Tibial nerve (tissue), 4 donors: Measurements from ENCODE around the gene POLR3GL. TPM values are rescaled to one million over a fixed set of nuclear protein-coding genes. Genes with fewer than 3 reads are reported as not detected.

Experiments used
- DNase-seq, 2 donors: peaks; one replicate each; pipeline ENCODE4 v3.0.0-alpha.2; 2019; ENCODE audit warnings: low spot score in 2 of 2
- H3K27ac ChIP-seq, 4 donors: fragments of 200-600 bp; sonication (generic) in 3 of 4; one replicate each; pipeline ENCODE4 v1.5.1; 2017 to 2019; ENCODE audit warnings: mild to moderate bottlenecking in 1 of 4
- H3K27me3 ChIP-seq, 2 donors: fragments of 200-600 bp; sonication (generic) in 1 of 2; one replicate each; pipeline versions ENCODE4 v1.5.1 to v1.6.0; 2017 to 2019
- H3K36me3 ChIP-seq, 3 donors: fragments of 200-600 bp; sonication (generic); one replicate each; pipeline ENCODE4 v1.5.1; 2018 to 2019
- H3K4me1 ChIP-seq, 4 donors: fragments of 200-600 bp; sonication (generic) in 3 of 4; one replicate each; pipeline ENCODE4 v1.5.1; 2017 to 2019
- H3K4me3 ChIP-seq, 4 donors: fragments of 200-600 bp; sonication (generic) in 3 of 4; one replicate each; pipeline ENCODE4 v1.5.1; 2017 to 2019; ENCODE audit warnings: mild to moderate bottlenecking in 1 of 4, moderate library complexity in 1 of 4
- H3K9me3 ChIP-seq, 4 donors: fragments of 200-600 bp; sonication (generic) in 3 of 4; one replicate each; pipeline ENCODE4 v1.5.1; 2017 to 2019
- EP300 ChIP-seq, 2 donors: sonication (generic); formaldehyde crosslinking; IDR thresholded peaks; one replicate each; pipeline ENCODE4 v1.6.1; 2017; ENCODE audit warnings: antibody characterized with exemption in 2 of 2, mild to moderate bottlenecking in 1 of 2
- POLR2A ChIP-seq, 2 donors: fragments of 450-650 bp; IDR thresholded peaks; one replicate each; pipeline ENCODE4 v1.6.1; 2017; ENCODE audit warnings: antibody characterized with exemption in 2 of 2, mild to moderate bottlenecking in 2 of 2, moderate library complexity in 2 of 2
- WGBS, 2 donors: methylation state at CpG; one replicate each; pipeline ENCODE4 v1.1.5; 2018; 5-methylcytosine and 5-hydroxymethylcytosine counted together
- total RNA-seq, 4 donors: library from RNA; depleted of rRNA; stranded (reverse); fragments of >200 nt; gene quantifications; one replicate each; pipeline ENCODE4 v1.1.0, GENCODE V29; 2016
- TF ChIP-seq, protein P1 (sequence below), 5 experiments: fragments of 200-600 bp in 3 of 5; fragments of 450-650 bp in 2 of 5; sonication (generic) in 3 of 5; IDR thresholded peaks; one replicate each; pipeline ENCODE4 v1.5.1; 2016 to 2019; ENCODE audit warnings: antibody characterized with exemption in 5 of 5, mild to moderate bottlenecking in 3 of 5, moderate library complexity in 2 of 5

The POLR3GL gene
- total RNA-seq, 4 donors from 2014 or later: 20.1 to 33.1 (median 28.9) TPM

DNA sequence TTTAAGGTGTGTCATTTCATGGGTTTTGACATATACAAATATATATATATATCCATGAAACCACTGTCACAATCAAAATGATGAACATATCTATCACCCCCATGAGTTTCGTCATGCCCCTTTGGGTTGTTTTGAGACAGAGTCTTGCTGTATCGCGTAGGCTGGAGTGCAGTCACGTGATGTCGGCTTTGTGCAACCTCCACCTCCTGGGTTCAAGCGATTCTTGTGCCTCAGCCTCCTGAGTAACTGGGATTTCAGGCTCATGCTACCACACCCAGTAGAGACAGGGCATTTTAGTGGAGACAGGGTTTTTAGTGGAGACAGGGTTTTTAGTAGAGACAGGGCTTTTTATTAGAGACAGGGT lies 49.1 kb downstream of the POLR3GL start:
- no peaks in the 10 kb centered on the region for H3K27me3 ChIP-seq
- no peaks in the 10 kb centered on the region for H3K36me3 ChIP-seq
- 62 to 85% methylated on average over 6 of the region's 6 CpGs for WGBS, 2 donors
- no peak for DNase-seq
- peaks cover 0 to 16% (median 2%) of the 10 kb centered on the region in 4 donors for H3K4me1 ChIP-seq
- no peak overlapping the region for H3K4me3 ChIP-seq
- no peaks in the 10 kb centered on the region for H3K9me3 ChIP-seq
- H3K27ac ChIP-seq: no peak overlapping the region
- TF ChIP-seq, protein P1, sequence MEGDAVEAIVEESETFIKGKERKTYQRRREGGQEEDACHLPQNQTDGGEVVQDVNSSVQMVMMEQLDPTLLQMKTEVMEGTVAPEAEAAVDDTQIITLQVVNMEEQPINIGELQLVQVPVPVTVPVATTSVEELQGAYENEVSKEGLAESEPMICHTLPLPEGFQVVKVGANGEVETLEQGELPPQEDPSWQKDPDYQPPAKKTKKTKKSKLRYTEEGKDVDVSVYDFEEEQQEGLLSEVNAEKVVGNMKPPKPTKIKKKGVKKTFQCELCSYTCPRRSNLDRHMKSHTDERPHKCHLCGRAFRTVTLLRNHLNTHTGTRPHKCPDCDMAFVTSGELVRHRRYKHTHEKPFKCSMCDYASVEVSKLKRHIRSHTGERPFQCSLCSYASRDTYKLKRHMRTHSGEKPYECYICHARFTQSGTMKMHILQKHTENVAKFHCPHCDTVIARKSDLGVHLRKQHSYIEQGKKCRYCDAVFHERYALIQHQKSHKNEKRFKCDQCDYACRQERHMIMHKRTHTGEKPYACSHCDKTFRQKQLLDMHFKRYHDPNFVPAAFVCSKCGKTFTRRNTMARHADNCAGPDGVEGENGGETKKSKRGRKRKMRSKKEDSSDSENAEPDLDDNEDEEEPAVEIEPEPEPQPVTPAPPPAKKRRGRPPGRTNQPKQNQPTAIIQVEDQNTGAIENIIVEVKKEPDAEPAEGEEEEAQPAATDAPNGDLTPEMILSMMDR (IDR thresholded peaks at IDR 0.05): no peak
- no peak for TF ChIP-seq POLR2A (IDR thresholded peaks at IDR 0.05)
- no peak for TF ChIP-seq EP300 (IDR thresholded peaks at IDR 0.05)

GRCh38 chr1:146016891-146017290 lies 52.4 kb downstream of the POLR3GL start:
- WGBS, 2 donors: 48 to 55% methylated on average over 1 of the region's 1 CpG
- Histone ChIP-seq H3K27me3 (peaks cover 0 to 26% of the 10 kb centered on the region in 2 donors), H3K27ac (no peak overlapping the region), H3K4me3 (no peak overlapping the region), H3K4me1 (peaks cover 0 to 21% (median 6%) of the 10 kb centered on the region in 4 donors), H3K9me3 (no peaks in the 10 kb centered on the region), H3K36me3 (no peaks in the 10 kb centered on the region)
- TF ChIP-seq, protein P1 (IDR thresholded peaks at IDR 0.05): no peak
- no peak for TF ChIP-seq EP300 (IDR thresholded peaks at IDR 0.05)
- TF ChIP-seq POLR2A (IDR thresholded peaks at IDR 0.05): no peak
- DNase-seq: no peak

- Histone ChIP-seq H3K9me3 (no peaks in the 10 kb centered on the region), H3K4me3 (peak overlapping the region; percentile 12 to 43 (median 26)), H3K27ac (no peak overlapping the region), H3K27me3 (peaks cover 0 to 38% of the 10 kb centered on the region in 2 donors), H3K4me1 (peaks cover 0 to 12% (median 3%) of the 10 kb centered on the region in 4 donors), H3K36me3 (no peaks in the 10 kb centered on the region)
- TF ChIP-seq POLR2A (IDR thresholded peaks at IDR 0.05): no peak
- TF ChIP-seq, protein P1 (IDR thresholded peaks at IDR 0.05): no peak
- TF ChIP-seq EP300 (IDR thresholded peaks at IDR 0.05): no peak
- DNase-seq: no peak
- WGBS, 2 donors: 17 to 18% methylated on average over 39 to 43 of the region's 43 CpGs
Observed at GRCh38 chr1:146019231-146020057, 55.0 kb downstream of the POLR3GL start.

DNA sequence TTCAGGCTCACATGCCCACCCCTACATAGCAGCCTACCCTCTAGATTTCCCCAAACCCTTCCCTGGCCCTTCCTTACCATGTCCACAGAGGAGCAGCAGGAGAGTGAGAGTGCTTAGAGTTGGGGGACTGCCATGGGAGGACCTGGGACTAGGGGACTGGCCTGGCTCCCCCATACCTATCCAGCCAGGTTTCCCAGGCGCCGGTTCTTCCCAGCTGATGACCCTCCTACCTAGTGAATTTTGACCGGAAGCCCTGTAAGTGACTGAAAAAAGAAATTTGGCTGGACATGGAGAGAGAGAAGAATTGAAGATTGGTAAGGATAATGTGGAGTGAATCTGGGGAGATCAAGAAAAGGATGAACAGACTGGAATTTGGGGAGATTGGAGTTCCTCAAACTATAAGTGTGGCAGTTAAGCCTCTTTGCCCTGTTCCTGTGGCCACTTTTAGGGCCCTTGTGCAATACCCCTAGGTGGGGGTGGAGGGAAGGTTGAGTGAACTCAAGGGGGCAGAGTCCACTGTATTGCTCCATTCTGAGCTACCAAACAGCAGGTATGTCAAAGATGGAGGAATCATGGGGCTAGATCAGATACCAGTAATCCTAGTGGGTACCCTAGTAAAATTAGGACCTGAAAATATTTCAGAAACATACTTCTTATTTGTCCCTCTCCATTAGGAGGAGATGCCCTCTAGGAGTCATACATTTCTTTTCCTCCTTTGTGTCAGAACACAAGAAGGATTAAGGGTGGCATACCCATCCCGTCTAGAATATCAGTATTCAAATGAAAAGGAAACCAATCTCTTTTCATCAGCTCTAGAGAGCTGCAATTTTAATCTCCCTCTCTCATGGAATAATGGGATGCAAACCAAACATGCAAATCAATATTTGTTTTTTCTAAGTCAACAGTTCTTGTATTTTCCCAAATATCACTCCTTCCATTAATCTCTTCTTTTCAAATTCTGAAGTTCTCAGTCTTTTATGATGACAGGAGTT lies 55.9 kb downstream of the POLR3GL start:
- H3K4me3 ChIP-seq: no peak overlapping the region
- WGBS, 2 donors: 83 to 89% methylated on average over 4 of the region's 4 CpGs
- no peak overlapping the region for H3K27ac ChIP-seq
- no peak for DNase-seq
- H3K9me3 ChIP-seq: no peaks in the 10 kb centered on the region
- peaks cover 0 to 38% of the 10 kb centered on the region in 2 donors for H3K27me3 ChIP-seq
- H3K4me1 ChIP-seq: peaks cover 0 to 12% (median 3%) of the 10 kb centered on the region in 4 donors
- TF ChIP-seq EP300 (IDR thresholded peaks at IDR 0.05): no peak
- TF ChIP-seq, protein P1 (IDR thresholded peaks at IDR 0.05): no peak
- TF ChIP-seq POLR2A (IDR thresholded peaks at IDR 0.05): no peak
- H3K36me3 ChIP-seq: no peaks in the 10 kb centered on the region
